CD4-positive, alpha-beta T cell treated with Interleukin-15 for 1 hour (primary cell): ENCODE measurements around the gene HTR5A.
A peak's percentile ranks its signal among the peaks of the same experiment; 100 is the strongest.
"Not testable (repeated sequence)": the region's sequence is repeated elsewhere in the genome, so short reads cannot be mapped to it uniquely, and the experiment has no call there.

Experiments used
- DNase-seq: peaks from one replicate; pipeline ENCODE4 v3.0.0-alpha.2; 2020

HTR5A gene

GRCh38 chr7:155069992-155070751 lies at the start of gene HTR5A:
TSS of gene HTR5A (plus strand) at chr7:155070324. CDS start at chr7:155070900, 576 bp downstream.
- peak; percentile 60 for DNase-seq

- DNase-seq, result no peak
Measured at GRCh38 chr7:155020996-155021395, 49.1 kb upstream of the HTR5A start.

- no peak for DNase-seq
Measured at GRCh38 chr7:155021699-155022145, 48.4 kb upstream of the HTR5A start.

- no peak for DNase-seq
Measured at GRCh38 chr7:155027879-155028278, 42.2 kb upstream of the HTR5A start.

GRCh38 chr7:155032978-155033377 lies 37.1 kb upstream of the HTR5A start:
- DNase-seq, result no peak

GRCh38 chr7:155034495-155034894 lies 35.6 kb upstream of the HTR5A start:
- DNase-seq, result not testable (repeated sequence)

- DNase-seq, result no peak
Measured at GRCh38 chr7:155038335-155038734, 31.8 kb upstream of the HTR5A start.

- no peak for DNase-seq
Measured at GRCh38 chr7:155043756-155044155, 26.4 kb upstream of the HTR5A start.

GRCh38 chr7:155048006-155048405 lies 22.1 kb upstream of the HTR5A start:
- DNase-seq, result no peak

GRCh38 chr7:155051355-155051754 lies 18.8 kb upstream of the HTR5A start:
- no peak for DNase-seq

GRCh38 chr7:155053002-155053401 lies 17.1 kb upstream of the HTR5A start:
- no peak for DNase-seq

GRCh38 chr7:155054761-155055160 lies 15.4 kb upstream of the HTR5A start:
- DNase-seq, result no peak

GRCh38 chr7:155057076-155057475 lies 13.0 kb upstream of the HTR5A start:
- no peak for DNase-seq

GRCh38 chr7:155058896-155059295 lies 11.2 kb upstream of the HTR5A start:
- no peak for DNase-seq

GRCh38 chr7:155059703-155060102 lies 10.4 kb upstream of the HTR5A start:
- DNase-seq, result no peak

GRCh38 chr7:155062411-155062810 lies 7.7 kb upstream of the HTR5A start:
- no peak for DNase-seq

GRCh38 chr7:155064186-155064585 lies 5.9 kb upstream of the HTR5A start:
- no peak for DNase-seq

- no peak for DNase-seq
Measured at GRCh38 chr7:155066417-155066950, 3.6 kb upstream of the HTR5A start.

- DNase-seq, result no peak
Measured at GRCh38 chr7:155071121-155071651, 1.1 kb downstream of the HTR5A start.

- no peak for DNase-seq
Measured at GRCh38 chr7:155071916-155072571, 1.9 kb downstream of the HTR5A start.

GRCh38 chr7:155073922-155074321 lies 3.8 kb downstream of the HTR5A start:
- DNase-seq, result no peak

GRCh38 chr7:155084021-155084420 lies 13.9 kb downstream of the HTR5A start:
- no peak for DNase-seq

GRCh38 chr7:155084969-155085368 lies 14.8 kb downstream of the HTR5A start:
- DNase-seq, result no peak

- no peak for DNase-seq
Measured at GRCh38 chr7:155090684-155091083, 20.6 kb downstream of the HTR5A start.
